HEK293 (cell line): ENCODE data around the gene ANKUB1.

Source experiments
- CTCF ChIA-PET: fragments of 350-600 bp; formaldehyde crosslinking; extraction: SDS; loops from one replicate; lab custom pipeline; 2021; ENCODE audit warnings: antibody characterized with exemption; lab: Yijun Ruan, JAX
- POLR2A ChIA-PET: fragments of 300-600 bp; formaldehyde crosslinking; extraction: SDS; loops from one replicate; lab custom pipeline; 2020; ENCODE audit warnings: antibody characterized with exemption, inconsistent platforms; lab: Yijun Ruan, JAX
- H3K27ac ChIP-seq: fragments of 200-500 bp; sonication (Bioruptor generic); 2 replicates; pipeline ENCODE4 v1.5.1; 2014; ENCODE audit warnings: low read depth, low read length, control low read depth, inconsistent platforms; ENCODE audit errors: extremely low read depth
- H3K36me3 ChIP-seq, 2 experiments: fragments of 200-500 bp in 1 of 2; sonication (Bioruptor generic) in 1 of 2; 1 replicate in 1 of 2; 2 replicates in 1 of 2; pipeline ENCODE4 v1.5.1; 2014 to 2017; ENCODE audit warnings: inconsistent platforms in 2 of 2, low read length in 2 of 2; ENCODE audit not compliant: control insufficient read depth in 2 of 2, insufficient read depth in 1 of 2
- H3K4me1 ChIP-seq: fragments of 200-500 bp; sonication (Bioruptor generic); 2 replicates; pipeline ENCODE4 v1.5.1; 2014; ENCODE audit warnings: mild to moderate bottlenecking, low read length, inconsistent platforms; ENCODE audit not compliant: control insufficient read depth, insufficient read depth
- H3K4me3 ChIP-seq: 2 replicates; pipeline ENCODE4 v1.5.1; 2011; ENCODE audit warnings: low read depth, mild to moderate bottlenecking, control low read depth, low read length, moderate library complexity
- H3K9me3 ChIP-seq: fragments of 200-500 bp; sonication (Bioruptor generic); 2 replicates; pipeline ENCODE4 v1.5.1; 2014; ENCODE audit warnings: low read depth, low read length, inconsistent platforms; ENCODE audit not compliant: control insufficient read depth, insufficient read depth
- BCL11A ChIP-seq: fragments of 450-650 bp; formaldehyde crosslinking; IDR thresholded peaks from 2 replicates; pipeline ENCODE4 v1.5.1; 2016; ENCODE audit warnings: low read depth, missing biosample characterization, missing genetic modification characterization
- CTCF ChIP-seq: fragments of 450-650 bp; formaldehyde crosslinking; IDR thresholded peaks from 2 replicates; pipeline ENCODE4 v1.5.1; 2016; ENCODE audit warnings: missing biosample characterization, missing genetic modification characterization
- GLIS1 ChIP-seq: fragments of 450-650 bp; formaldehyde crosslinking; IDR thresholded peaks from 2 replicates; pipeline ENCODE4 v1.5.1; 2016; ENCODE audit warnings: missing biosample characterization, missing genetic modification characterization
- INSM2 ChIP-seq: fragments of 450-650 bp; formaldehyde crosslinking; IDR thresholded peaks from 2 replicates; pipeline ENCODE4 v1.5.1; 2016; ENCODE audit warnings: missing biosample characterization, missing genetic modification characterization
- KLF16 ChIP-seq: fragments of 450-650 bp; formaldehyde crosslinking; IDR thresholded peaks from 2 replicates; pipeline ENCODE4 v1.5.1; 2017; ENCODE audit warnings: missing biosample characterization, missing genetic modification characterization
- PRDM1 ChIP-seq: fragments of 450-650 bp; formaldehyde crosslinking; IDR thresholded peaks from 2 replicates; pipeline ENCODE4; 2016; ENCODE audit warnings: missing biosample characterization, missing genetic modification characterization
- PRDM6 ChIP-seq: fragments of 450-650 bp; formaldehyde crosslinking; IDR thresholded peaks from 2 replicates; pipeline ENCODE4 v1.5.1; 2017; ENCODE audit warnings: missing biosample characterization, missing genetic modification characterization
- SP7 ChIP-seq: fragments of 450-650 bp; formaldehyde crosslinking; IDR thresholded peaks from 2 replicates; pipeline ENCODE4 v1.5.1; 2016; ENCODE audit warnings: missing biosample characterization, missing genetic modification characterization
- ZBTB20 ChIP-seq: fragments of 450-650 bp; formaldehyde crosslinking; IDR thresholded peaks from 2 replicates; pipeline ENCODE4 v1.5.1; 2016; ENCODE audit warnings: missing biosample characterization, missing genetic modification characterization
- ZNF184 ChIP-seq: fragments of 450-650 bp; IDR thresholded peaks from 2 replicates; pipeline ENCODE4 v1.5.1; 2018; ENCODE audit warnings: missing biosample characterization, mild to moderate bottlenecking, missing genetic modification characterization
- ZNF202 ChIP-seq: fragments of 450-650 bp; formaldehyde crosslinking; IDR thresholded peaks from 2 replicates; pipeline ENCODE4 v1.5.1; 2016; ENCODE audit warnings: missing biosample characterization, missing genetic modification characterization, borderline replicate concordance
- ZNF214 ChIP-seq: fragments of 450-650 bp; formaldehyde crosslinking; IDR thresholded peaks from 2 replicates; pipeline ENCODE4 v1.5.1; 2017; ENCODE audit warnings: missing biosample characterization, mild to moderate bottlenecking, missing genetic modification characterization, borderline replicate concordance
- ZNF26 ChIP-seq: fragments of 450-650 bp; formaldehyde crosslinking; IDR thresholded peaks from 2 replicates; pipeline ENCODE4 v1.5.1; 2016; ENCODE audit warnings: missing biosample characterization, missing genetic modification characterization
- ZNF335 ChIP-seq: fragments of 450-650 bp; formaldehyde crosslinking; conservative IDR thresholded peaks from 2 replicates; pipeline ENCODE4 v1.5.1; 2016; ENCODE audit warnings: missing biosample characterization, missing genetic modification characterization
- ZNF530 ChIP-seq: fragments of 450-650 bp; formaldehyde crosslinking; IDR thresholded peaks from 2 replicates; pipeline ENCODE4 v1.5.1; 2016; ENCODE audit warnings: low read depth, missing biosample characterization, missing genetic modification characterization
- ZNF548 ChIP-seq: fragments of 450-650 bp; formaldehyde crosslinking; IDR thresholded peaks from 2 replicates; pipeline ENCODE4 v1.5.1; 2016; ENCODE audit warnings: missing biosample characterization, missing genetic modification characterization
- ZNF580 ChIP-seq: fragments of 450-650 bp; formaldehyde crosslinking; IDR thresholded peaks from 2 replicates; pipeline ENCODE4 v1.5.1; 2016; ENCODE audit warnings: missing biosample characterization, missing genetic modification characterization
- ZNF654 ChIP-seq: fragments of 450-650 bp; formaldehyde crosslinking; IDR thresholded peaks from 2 replicates; pipeline ENCODE4 v1.5.1; 2016; ENCODE audit warnings: low read depth, missing biosample characterization, missing genetic modification characterization
- ZNF670 ChIP-seq: fragments of 450-650 bp; formaldehyde crosslinking; IDR thresholded peaks from 2 replicates; pipeline ENCODE4 v1.5.1; 2016; ENCODE audit warnings: missing biosample characterization, missing genetic modification characterization, low read depth
- ZNF677 ChIP-seq: fragments of 450-650 bp; IDR thresholded peaks from 2 replicates; pipeline ENCODE4 v1.5.0; 2018; ENCODE audit warnings: missing biosample characterization, mild to moderate bottlenecking, missing genetic modification characterization, moderate library complexity
- ZNF704 ChIP-seq: fragments of 450-650 bp; formaldehyde crosslinking; IDR thresholded peaks from 2 replicates; pipeline ENCODE4 v1.5.1; 2016; ENCODE audit warnings: missing biosample characterization, missing genetic modification characterization

Gene ANKUB1

GRCh38 chr3:149809699-149810098 is 17.3 kb upstream of the ANKUB1 start (continued):
- no peak for TF ChIP-seq INSM2 (tag by site-specific recombination)
- TF ChIP-seq ZNF530: no peak
- TF ChIP-seq PRDM6 (tag by site-specific recombination): peak; percentile 57
- TF ChIP-seq ZNF670 (tag by site-specific recombination): no peak
- no peak for TF ChIP-seq ZBTB20 (tag by site-specific recombination)
- no peak for TF ChIP-seq ZNF580
- no peak for TF ChIP-seq ZNF184 (tag by site-specific recombination)
- TF ChIP-seq ZNF202 (tag by site-specific recombination): no peak
- TF ChIP-seq, all 188 proteins: peak for 2

- TF ChIP-seq ZNF677 (tag by site-specific recombination) (no peak), CTCF (tag by site-specific recombination) (peak; percentile 20; the same call in 1 of the 2 replicates), PRDM1 (tag by site-specific recombination) (peak; percentile 74), GLIS1 (tag by site-specific recombination) (peak; percentile 22; the same call in 1 of the 2 replicates), ZNF654 (tag by site-specific recombination) (peak; percentile 44), BCL11A (tag by site-specific recombination) (no peak), ZNF704 (tag by site-specific recombination) (no peak), SP7 (tag by site-specific recombination) (peak; percentile 18; the same call in 1 of the 2 replicates), ZNF335 (tag by site-specific recombination) (0 out of 2 replicates have a peak, but pooled peaks have one; percentile 26), ZNF214 (no peak), ZNF26 (tag by site-specific recombination) (no peak), ZNF184 (tag by site-specific recombination) (no peak), ZNF548 (tag by site-specific recombination) (no peak), INSM2 (tag by site-specific recombination) (no peak), KLF16 (tag by site-specific recombination) (no peak)
- Histone ChIP-seq H3K27ac (no peak overlapping the region), H3K4me1 (no peaks in the 10 kb centered on the region), H3K36me3 (no peaks in the 10 kb centered on the region), H3K9me3 (no peaks in the 10 kb centered on the region), H3K4me3 (no peak overlapping the region)
- ChIA-PET CTCF (interaction anchor here (0.6 to 3.5 kb wide), 32 partner anchors 11 to 853 kb away, joined by 3 to 71 read pairs (median 5); partner anchors contain the start of genes ANKUB1 and COMMD2), POLR2A (interaction anchor here (0.9 to 1.4 kb wide), 3 partner anchors 31 to 150 kb away, joined by 3 to 4 read pairs (median 4); partner anchors contain the start of genes COMMD2 and WWTR1)
Measured at GRCh38 chr3:149808209-149808829, 16.0 kb upstream of the ANKUB1 start.
